Endothelial cell of umbilical vein (primary cell): ENCODE results near the gene ACTL6A. TPM values are rescaled to one million over a fixed set of nuclear protein-coding genes. Genes with fewer than 3 reads are reported as not detected.

Experiments
- BruUV-seq: library from RNA; stranded (reverse); fragments of 400-500 nt; replicated peaks from 2 replicates; lab custom pipeline; 2021; lab: Mats Ljungman, UMichigan
- CTCF ChIA-PET: fragments of 300-600, 350-600 bp; sonication (Branson Sonifier 250); formaldehyde crosslinking; loops from one replicate; lab custom pipeline; 2021; ENCODE audit warnings: antibody characterized with exemption, inconsistent platforms; lab: Charles Lee
- POLR2A ChIA-PET: fragments of 300-600, 350-600 bp; sonication (Branson Sonifier 250); formaldehyde crosslinking; loops from one replicate; lab custom pipeline; 2021; ENCODE audit warnings: antibody characterized with exemption, inconsistent platforms; lab: Charles Lee
- DNase-seq: peaks from one replicate; pipeline ENCODE4 v3.0.0-alpha.2; 2011; ENCODE audit warnings: low read depth, low spot score
- FAIRE-seq: peaks from 2 replicates; lab custom pipeline; 2011; peaks lifted over from hg19 to GRCh38; lab: Jason Lieb, UNC
- H2AFZ ChIP-seq: 2 replicates; pipeline ENCODE4 v1.6.0; 2012; ENCODE audit warnings: low read depth, low read length, control low read depth, inconsistent platforms
- H3K27ac ChIP-seq: 2 replicates; pipeline ENCODE4 v1.5.1; 2011; ENCODE audit warnings: low read depth, mild to moderate bottlenecking, control low read depth, low read length, moderate library complexity; ENCODE audit not compliant: insufficient read depth
- H3K27me3 ChIP-seq, 2 experiments: 2 replicates each; pipeline versions ENCODE4 v1.6.0 to v1.6.1; 2011; ENCODE audit warnings: low read length in 2 of 2, mixed read lengths in 1 of 2; ENCODE audit not compliant: control insufficient read depth in 2 of 2, insufficient read depth in 2 of 2
- H3K36me3 ChIP-seq, 2 experiments: 2 replicates in 1 of 2; 3 replicates in 1 of 2; pipeline ENCODE4 v1.5.1; 2011; ENCODE audit warnings: low read length in 2 of 2, mild to moderate bottlenecking in 1 of 2, moderate library complexity in 1 of 2; ENCODE audit not compliant: control insufficient read depth in 2 of 2, insufficient read depth in 2 of 2; ENCODE audit errors: extremely low read depth in 1 of 2
- H3K4me1 ChIP-seq: 3 replicates; pipeline ENCODE4 v1.5.1; 2011; ENCODE audit warnings: mild to moderate bottlenecking, low read length; ENCODE audit not compliant: control insufficient read depth, insufficient read depth; ENCODE audit errors: extremely low read depth
- H3K4me2 ChIP-seq: 2 replicates; pipeline ENCODE4 v1.6.1; 2011; ENCODE audit warnings: low read length, control low read depth, mixed read lengths; ENCODE audit not compliant: insufficient read depth
- H3K4me3 ChIP-seq, 3 experiments: fragments of 200-600 bp in 1 of 3; sonication (generic), shearing (Covaris generic) in 1 of 3; replicated peaks in 1 of 3; 2 replicates each; pipeline ENCODE4 v1.5.1; 2011 to 2016; ENCODE audit warnings: control low read depth in 3 of 3, low read length in 3 of 3, mild to moderate bottlenecking in 2 of 3, inconsistent platforms in 1 of 3, low read depth in 1 of 3, moderate library complexity in 1 of 3; ENCODE audit not compliant: insufficient read depth in 1 of 3
- H3K79me2 ChIP-seq: 2 replicates; pipeline ENCODE4 v1.6.0; 2012; ENCODE audit warnings: low read length, inconsistent platforms; ENCODE audit not compliant: control insufficient read depth, insufficient read depth
- H3K9ac ChIP-seq: replicated peaks from 2 replicates; pipeline ENCODE3; 2011; ENCODE audit warnings: low read length, control low read depth; ENCODE audit not compliant: insufficient read depth; ENCODE audit errors: extremely low read depth
- H3K9me1 ChIP-seq: replicated peaks from 3 replicates; pipeline ENCODE4 v1.6.0; 2011; ENCODE audit warnings: mild to moderate bottlenecking, low read length; ENCODE audit not compliant: control insufficient read depth, insufficient read depth; ENCODE audit errors: extremely low read depth
- H3K9me3 ChIP-seq: replicated peaks from 2 replicates; pipeline ENCODE4 v1.5.1; 2012; ENCODE audit warnings: low read length, inconsistent platforms; ENCODE audit not compliant: control insufficient read depth, insufficient read depth
- H4K20me1 ChIP-seq: replicated peaks from 2 replicates; pipeline ENCODE3; 2011; ENCODE audit warnings: mild to moderate bottlenecking, low read length; ENCODE audit not compliant: control insufficient read depth, insufficient read depth; ENCODE audit errors: extremely low read depth
- EZH2 ChIP-seq: IDR thresholded peaks from 2 replicates; pipeline ENCODE4 v1.6.1; 2012; ENCODE audit warnings: borderline replicate concordance, low read depth, mild to moderate bottlenecking, moderate library complexity, low read length, inconsistent platforms; ENCODE audit not compliant: severe bottlenecking
- FOS ChIP-seq: IDR thresholded peaks from 2 replicates; pipeline ENCODE4 v1.6.1; 2011; ENCODE audit warnings: mild to moderate bottlenecking, low read length, moderate library complexity, borderline replicate concordance; ENCODE audit not compliant: insufficient read depth
- GATA2 ChIP-seq: IDR thresholded peaks from 2 replicates; pipeline ENCODE4 v1.7.0; 2011; ENCODE audit warnings: low read depth, mild to moderate bottlenecking, moderate library complexity, mixed read lengths, low read length; ENCODE audit not compliant: insufficient read length, insufficient read depth
- JUN ChIP-seq: IDR thresholded peaks from 2 replicates; pipeline ENCODE4 v1.6.1; 2011; ENCODE audit warnings: borderline replicate concordance, low read depth; ENCODE audit not compliant: insufficient read length, insufficient read depth
- MYC ChIP-seq: IDR thresholded peaks from one replicate; pipeline ENCODE4 v1.6.1; 2011; ENCODE audit warnings: mild to moderate bottlenecking, low read depth, low read length
- POLR2A ChIP-seq: IDR thresholded peaks from 2 replicates; pipeline ENCODE4 v1.6.1; 2012; ENCODE audit warnings: low read depth, mild to moderate bottlenecking, control low read depth, low read length
- POLR2AphosphoS5 ChIP-seq: IDR thresholded peaks from 2 replicates; pipeline ENCODE4 v1.6.1; 2012; ENCODE audit warnings: low read depth, mild to moderate bottlenecking, control low read depth, low read length, moderate library complexity; ENCODE audit not compliant: insufficient read depth
- dilution Hi-C: fragments of 300-500 bp; cut with MboI; formaldehyde crosslinking; loops from one replicate; pipeline ENCODE4 v1.15.0; 2019; ENCODE audit warnings: low sequenced_read_pairs; ENCODE audit not compliant: extremely low pct_ligation_motif_present
- intact Hi-C: fragments of 100-400 bp; cut with micrococcal nuclease; formaldehyde crosslinking; loops from one replicate; pipeline ENCODE4 v1.10.0; 2022
- polyA plus RNA-seq, 4 experiments: library from polyadenylated mRNA; depleted of rRNA in 3 of 4; stranded (reverse) in 3 of 4; unstranded in 1 of 4; fragments of >200 nt; gene quantifications; 2 replicates each; pipeline versions ENCODE4 v1.2.1 to v1.2.3, GENCODE V29; 2011 to 2012; ENCODE audit warnings: missing spikeins in 1 of 4
- small RNA-seq: library from RNA; depleted of rRNA; stranded (forward); fragments of <200 nt; gene quantifications from one replicate; pipeline ENCODE3, GENCODE V24; 2012; ENCODE audit warnings: low replicate concordance, low read depth; ENCODE audit not compliant: insufficient read depth, insufficient read length
- total RNA-seq: library from RNA; stranded (reverse); gene quantifications from 2 replicates; pipeline ENCODE4 v1.2.3, GENCODE V29; 2021
- TF ChIP-seq, protein P1 (sequence below), 2 donors: IDR thresholded peaks; 1 replicate in 1 of 2; 2 replicates in 1 of 2; pipeline ENCODE4 v1.5.1; 2011; ENCODE audit warnings: low read length in 2 of 2, mild to moderate bottlenecking in 2 of 2, moderate library complexity in 2 of 2, control low read depth in 1 of 2, inconsistent platforms in 1 of 2, low read depth in 1 of 2; ENCODE audit not compliant: insufficient read depth in 1 of 2; ENCODE audit errors: extremely low read depth in 1 of 2
- TF ChIP-seq, protein P2 (sequence below): IDR thresholded peaks from 2 replicates; pipeline ENCODE4 v1.6.1; 2011; ENCODE audit not compliant: insufficient read depth, insufficient read length

The ACTL6A gene
- total and polyA plus RNA-seq, 2 donors (not counting 3 experiments of a cell fraction or from before 2014, with no cell fraction given) = 68.3 to 96.2 TPM

DNA sequence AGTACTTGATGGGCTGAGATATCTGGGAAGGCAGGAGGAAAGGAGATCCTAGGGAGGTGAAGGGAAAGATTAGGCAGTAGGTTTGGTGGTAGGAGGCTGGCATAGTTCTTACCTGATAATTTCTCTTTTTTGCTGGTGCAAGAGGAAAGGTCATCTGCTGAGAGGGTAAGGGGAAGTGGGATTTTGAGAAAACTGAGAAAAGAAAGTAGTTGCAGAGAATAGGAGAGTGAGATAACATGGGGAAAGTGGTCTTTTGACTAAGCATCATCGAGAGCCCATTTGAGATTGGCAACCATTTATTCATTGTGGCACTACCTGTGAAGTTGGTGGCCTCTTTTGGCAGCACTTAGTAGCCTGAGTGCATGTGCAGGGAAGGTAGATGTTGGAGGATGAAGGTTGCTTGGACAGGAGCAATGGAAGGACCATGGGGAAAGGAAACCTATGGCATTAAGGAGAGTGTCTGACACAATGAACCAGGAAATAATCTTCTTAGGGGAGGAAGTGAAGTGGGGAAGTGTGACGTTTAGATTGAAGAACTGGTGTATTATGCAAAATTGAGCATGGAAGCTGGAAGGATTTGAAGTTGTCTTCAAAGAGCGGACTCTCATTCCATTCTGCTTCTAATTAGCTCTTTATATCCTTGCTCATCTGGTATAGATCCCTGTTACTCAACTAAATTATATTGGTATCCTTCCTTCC lies 68.2 kb downstream of the ACTL6A start:
- Histone ChIP-seq H3K4me1 (no peaks in the 10 kb centered on the region), H3K36me3 (no peaks in the 10 kb centered on the region), H3K4me3 (no peak overlapping the region), H2AFZ (no peak overlapping the region), H3K4me2 (no peak overlapping the region), H4K20me1 (no peaks in the 10 kb centered on the region), H3K27ac (no peak overlapping the region), H3K9ac (no peak overlapping the region), H3K79me2 (no peaks in the 10 kb centered on the region), H3K9me3 (no peaks in the 10 kb centered on the region), H3K9me1 (no peaks in the 10 kb centered on the region), H3K27me3 (no peaks in the 10 kb centered on the region)
- no peak for FAIRE-seq
- ChIA-PET POLR2A (no interaction called here), CTCF (interaction anchor here (1.3 kb wide), 1 partner anchor 8 kb away, joined by 3 read pairs; no protein-coding TSS in a partner anchor)
- TF ChIP-seq POLR2AphosphoS5 (no peak), GATA2 (no peak), FOS (no peak), EZH2 (no peak), POLR2A (no peak), JUN (no peak), MYC (no peak)
- TF ChIP-seq, protein P1, sequence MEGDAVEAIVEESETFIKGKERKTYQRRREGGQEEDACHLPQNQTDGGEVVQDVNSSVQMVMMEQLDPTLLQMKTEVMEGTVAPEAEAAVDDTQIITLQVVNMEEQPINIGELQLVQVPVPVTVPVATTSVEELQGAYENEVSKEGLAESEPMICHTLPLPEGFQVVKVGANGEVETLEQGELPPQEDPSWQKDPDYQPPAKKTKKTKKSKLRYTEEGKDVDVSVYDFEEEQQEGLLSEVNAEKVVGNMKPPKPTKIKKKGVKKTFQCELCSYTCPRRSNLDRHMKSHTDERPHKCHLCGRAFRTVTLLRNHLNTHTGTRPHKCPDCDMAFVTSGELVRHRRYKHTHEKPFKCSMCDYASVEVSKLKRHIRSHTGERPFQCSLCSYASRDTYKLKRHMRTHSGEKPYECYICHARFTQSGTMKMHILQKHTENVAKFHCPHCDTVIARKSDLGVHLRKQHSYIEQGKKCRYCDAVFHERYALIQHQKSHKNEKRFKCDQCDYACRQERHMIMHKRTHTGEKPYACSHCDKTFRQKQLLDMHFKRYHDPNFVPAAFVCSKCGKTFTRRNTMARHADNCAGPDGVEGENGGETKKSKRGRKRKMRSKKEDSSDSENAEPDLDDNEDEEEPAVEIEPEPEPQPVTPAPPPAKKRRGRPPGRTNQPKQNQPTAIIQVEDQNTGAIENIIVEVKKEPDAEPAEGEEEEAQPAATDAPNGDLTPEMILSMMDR (IDR thresholded peaks at IDR 0.05; ENCODE audit: extremely low read depth in 1 of 2, insufficient read depth in 1 of 2, low read depth in 1 of 2, low read length in 2 of 2) = no peak
- TF ChIP-seq, protein P2, sequence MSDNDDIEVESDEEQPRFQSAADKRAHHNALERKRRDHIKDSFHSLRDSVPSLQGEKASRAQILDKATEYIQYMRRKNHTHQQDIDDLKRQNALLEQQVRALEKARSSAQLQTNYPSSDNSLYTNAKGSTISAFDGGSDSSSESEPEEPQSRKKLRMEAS = no peak
- BruUV-seq = no TSS peak
- DNase-seq = no peak
- dilution Hi-C loops (no loop called here), intact Hi-C loops (no loop called here)

Small RNAs within 50 kb of the gene (small RNA-seq; reads per million reads assigned to genes)
- gene AC090425.1 (not detected), gene RF01210 (not detected)

Other genes starting within 250 kb of the ACTL6A start
- 28.4 and 30.5 TPM in 2 replicates for gene ZNF639, start 239.9 kb upstream of the ACTL6A start, total RNA-seq
- 7.6 and 8.0 TPM in 2 replicates for gene ZNF639, start 239.9 kb upstream of the ACTL6A start, polyA plus RNA-seq
- gene MFN1, start 215.2 kb upstream of the ACTL6A start, total RNA-seq = 42.9 and 52.9 TPM in 2 replicates
- 8.6 and 11.6 TPM in 2 replicates for gene MFN1, start 215.2 kb upstream of the ACTL6A start, polyA plus RNA-seq
- gene GNB4, start 111.5 kb upstream of the ACTL6A start, total RNA-seq = 61.9 and 62.6 TPM in 2 replicates
- gene GNB4, start 111.5 kb upstream of the ACTL6A start, polyA plus RNA-seq = 22.2 and 30.3 TPM in 2 replicates
- 47.0 and 51.2 TPM in 2 replicates for gene MRPL47, start 41.7 kb downstream of the ACTL6A start, total RNA-seq
- gene MRPL47, start 41.7 kb downstream of the ACTL6A start, polyA plus RNA-seq = 13.8 and 20.3 TPM in 2 replicates
- gene NDUFB5, start 41.9 kb downstream of the ACTL6A start, total RNA-seq = 68.3 and 74.9 TPM in 2 replicates
- gene NDUFB5, start 41.9 kb downstream of the ACTL6A start, polyA plus RNA-seq = 17.2 and 48.2 TPM in 2 replicates
- gene USP13, start 90.1 kb downstream of the ACTL6A start, total RNA-seq = 21.1 and 24.0 TPM in 2 replicates
- 4.0 and 5.8 TPM in 2 replicates for gene USP13, start 90.1 kb downstream of the ACTL6A start, polyA plus RNA-seq